ENCODE data around the gene SSTR5.

DNA sequence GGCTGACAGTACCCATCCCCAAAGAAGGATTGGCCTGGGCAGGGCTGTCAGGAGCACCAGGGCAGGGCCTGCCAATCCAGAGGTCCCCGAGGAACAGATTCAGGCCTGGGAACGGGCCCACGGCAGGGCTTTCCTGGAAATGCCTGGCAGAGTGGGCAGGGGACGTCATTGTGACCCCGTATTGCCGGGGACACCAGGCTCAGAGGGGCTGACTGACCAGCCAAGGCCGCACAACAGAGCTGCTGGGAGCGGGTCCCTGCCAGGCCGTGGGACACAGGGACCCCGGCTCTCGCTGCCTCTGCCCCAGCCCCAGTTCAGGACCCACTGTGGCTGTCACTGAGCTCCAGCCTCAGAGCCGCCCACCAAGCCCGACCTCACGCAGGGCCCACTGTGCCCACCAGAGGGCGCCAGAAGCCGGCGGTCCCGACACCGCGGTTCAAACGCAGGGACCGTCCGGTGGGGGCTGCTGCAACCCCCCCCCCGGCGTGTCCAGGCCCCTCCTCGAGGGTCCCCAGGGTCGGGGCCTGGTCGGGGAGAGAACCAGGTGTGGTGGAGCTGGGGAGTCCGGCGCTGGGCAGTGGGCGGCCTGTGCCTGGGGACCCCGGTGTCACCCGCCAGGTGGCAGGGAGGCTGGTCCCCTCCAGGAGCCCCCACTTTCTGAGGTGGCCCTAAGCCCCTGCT lies 15.2 kb upstream of the SSTR5 start:
- TF ChIP-seq EZH2 (IDR thresholded peaks at IDR 0.05) (no peak), POLR2AphosphoS5 (IDR thresholded peaks at IDR 0.05; ENCODE audit: borderline replicate concordance, low read depth, low read length) (no peak)

Measured in SK-N-MC (cell line).